ENCODE results near the gene TMA7B. TPM values are rescaled to one million over a fixed set of nuclear protein-coding genes. Genes with fewer than 3 reads are reported as not detected.
"Not testable (repeated sequence)": the region's sequence is repeated elsewhere in the genome, so short reads cannot be mapped to it uniquely, and the experiment has no call there.

The TMA7B gene
- total RNA-seq, 1 donor from 2014 or later = 1.7 TPM

DNA sequence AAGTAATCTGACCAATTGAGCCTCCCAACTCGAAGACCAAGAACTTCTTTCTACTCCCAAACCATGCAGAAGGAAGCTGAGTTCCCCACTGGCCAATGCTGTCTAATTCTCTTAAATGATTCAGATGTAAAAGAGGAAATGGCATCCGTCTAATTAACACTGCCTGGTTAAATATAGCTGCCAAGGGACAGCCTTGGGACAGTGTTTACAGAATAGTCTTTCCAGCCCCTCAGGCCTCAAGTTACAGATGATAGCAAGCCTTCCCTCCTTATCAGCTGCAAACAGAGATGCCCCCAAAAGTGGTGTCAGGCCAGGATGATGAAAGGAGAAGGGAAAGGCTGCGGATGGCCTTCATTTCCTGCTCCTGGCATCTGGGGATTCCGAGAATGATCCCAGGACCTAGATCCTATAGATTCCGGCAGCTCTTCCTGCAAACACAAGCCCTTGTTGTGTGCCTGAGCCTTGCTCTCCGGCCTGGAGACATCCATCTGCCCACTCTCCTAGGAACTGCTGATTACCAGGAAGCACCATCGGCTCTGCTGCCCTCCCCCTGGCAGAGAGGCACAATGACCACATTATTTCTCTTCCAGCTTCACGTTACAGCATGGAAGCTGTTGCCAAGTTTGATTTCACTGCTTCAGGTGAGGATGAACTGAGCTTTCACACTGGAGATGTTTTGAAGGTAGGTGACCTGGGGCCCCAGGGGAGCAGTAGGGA, 13.5 kb upstream of the TMA7B start:
- no peak for DNase-seq (ENCODE audit: extremely low spot score in 2 of 2)
- no peaks in the 10 kb centered on the region for H3K27me3 ChIP-seq
- TF ChIP-seq CTCF (IDR thresholded peaks at IDR 0.05) (no peak), POLR2A (IDR thresholded peaks at IDR 0.05) (no peak), POLR2AphosphoS5 (IDR thresholded peaks at IDR 0.05; ENCODE audit: insufficient read depth in 1 of 2, low read depth in 1 of 2) (no peak)
- no peaks in the 10 kb centered on the region for H3K36me3 ChIP-seq
- no peaks in the 10 kb centered on the region for H3K9me3 ChIP-seq
- no peaks in the 10 kb centered on the region for H3K4me1 ChIP-seq
- no peak overlapping the region for H3K4me3 ChIP-seq
- intact Hi-C loops (cut with DNase I) = no loop called here
- no peak overlapping the region for H3K27ac ChIP-seq

- Histone ChIP-seq H3K9me3 (no peaks in the 10 kb centered on the region), H3K27ac (no peak overlapping the region), H3K4me3 (no peak overlapping the region), H3K36me3 (no peaks in the 10 kb centered on the region), H3K27me3 (no peaks in the 10 kb centered on the region), H3K4me1 (no peaks in the 10 kb centered on the region)
- TF ChIP-seq POLR2A (IDR thresholded peaks at IDR 0.05) = no peak
- no peak for TF ChIP-seq CTCF (IDR thresholded peaks at IDR 0.05)
- TF ChIP-seq POLR2AphosphoS5 (IDR thresholded peaks at IDR 0.05; ENCODE audit: insufficient read depth in 1 of 2, low read depth in 1 of 2) = no peak
- intact Hi-C loops (cut with DNase I) = no loop called here
- DNase-seq (ENCODE audit: extremely low spot score in 2 of 2) = no peak
These were observed 12.7 kb upstream of the TMA7B start for GRCh38 chr22:39947220-39948216.

DNA sequence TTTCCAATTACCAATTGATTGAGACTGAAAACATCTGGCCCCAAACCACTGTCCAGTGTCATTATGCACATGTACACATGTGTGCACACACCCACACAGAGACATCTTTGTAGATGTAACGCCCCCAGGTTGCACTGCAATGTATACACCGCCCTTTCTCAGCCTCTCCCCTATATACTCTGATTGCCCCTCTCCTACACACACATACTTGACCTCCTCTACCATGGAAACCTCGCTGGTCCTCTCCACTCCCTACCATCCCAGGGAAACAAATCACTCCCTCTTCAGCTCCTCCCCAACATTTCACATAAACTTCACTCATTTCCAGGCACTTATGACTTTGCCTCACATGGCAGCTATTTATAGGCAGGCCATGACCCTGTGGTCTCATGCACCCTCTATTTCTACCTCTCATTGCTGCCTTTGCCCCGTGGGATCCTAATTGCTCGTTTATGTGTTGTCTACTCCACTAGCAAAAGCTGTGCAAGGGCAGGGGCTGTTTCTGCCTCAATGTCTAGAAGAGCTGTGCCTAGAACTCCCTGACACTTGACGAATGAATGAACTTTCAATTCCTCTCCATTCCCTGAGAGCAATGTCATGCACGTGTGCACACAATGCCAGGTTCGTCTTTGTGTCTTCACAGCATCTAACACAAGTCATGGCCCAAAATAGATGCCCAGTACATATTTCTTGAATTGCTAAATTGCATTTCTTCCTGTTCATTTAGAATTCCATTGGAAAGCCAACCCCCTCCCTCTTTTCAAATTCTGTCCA, 10.0 kb upstream of the TMA7B start:
- Histone ChIP-seq H3K27ac (no peak overlapping the region), H3K9me3 (no peaks in the 10 kb centered on the region), H3K4me3 (no peak overlapping the region), H3K4me1 (no peaks in the 10 kb centered on the region), H3K36me3 (no peaks in the 10 kb centered on the region), H3K27me3 (no peaks in the 10 kb centered on the region)
- intact Hi-C loops (cut with DNase I) = no loop called here
- TF ChIP-seq CTCF (IDR thresholded peaks at IDR 0.05) (no peak), POLR2AphosphoS5 (IDR thresholded peaks at IDR 0.05; ENCODE audit: insufficient read depth in 1 of 2, low read depth in 1 of 2) (no peak), POLR2A (IDR thresholded peaks at IDR 0.05) (no peak)
- DNase-seq (ENCODE audit: extremely low spot score in 2 of 2) = no peak

GRCh38 chr22:39951603-39952293, 8.4 kb upstream of the TMA7B start:
- H3K4me1 ChIP-seq; H3K4me3 ChIP-seq; H3K27ac ChIP-seq; intact Hi-C loops (cut with DNase I); H3K9me3 ChIP-seq; DNase-seq (ENCODE audit: extremely low spot score in 2 of 2); H3K27me3 ChIP-seq; H3K36me3 ChIP-seq: not testable (repeated sequence)

- no peaks in the 10 kb centered on the region for H3K4me1 ChIP-seq
- DNase-seq (ENCODE audit: extremely low spot score in 2 of 2) = no peak
- TF ChIP-seq POLR2AphosphoS5 (IDR thresholded peaks at IDR 0.05; ENCODE audit: insufficient read depth in 1 of 2, low read depth in 1 of 2) = no peak
- TF ChIP-seq CTCF (IDR thresholded peaks at IDR 0.05) = no peak
- TF ChIP-seq POLR2A (IDR thresholded peaks at IDR 0.05) = no peak
These were observed 7.8 kb upstream of the TMA7B start for GRCh38 chr22:39952347-39952746.

More at GRCh38 chr22:39952347-39952746, 7.8 kb upstream of the TMA7B start:
- no peak overlapping the region for H3K4me3 ChIP-seq
- intact Hi-C loops (cut with DNase I) = no loop called here
- no peaks in the 10 kb centered on the region for H3K9me3 ChIP-seq
- no peak overlapping the region for H3K27ac ChIP-seq
- H3K36me3 ChIP-seq = no peaks in the 10 kb centered on the region
- H3K27me3 ChIP-seq = no peaks in the 10 kb centered on the region
